HepG2 (cell line): ENCODE measurements around the gene PAQR5. TPM values are rescaled to one million over a fixed set of nuclear protein-coding genes. Genes with fewer than 3 reads are reported as not detected.

Experiments
- CHD4 ChIP-seq: fragments of 200-600 bp; sonication (generic); IDR thresholded peaks from 2 replicates; pipeline ENCODE4 v1.7.0; 2017; ENCODE audit warnings: mild to moderate bottlenecking, low read length, borderline replicate concordance
- GATAD2A ChIP-seq: IDR thresholded peaks from 2 replicates; pipeline ENCODE4 v1.6.1; 2016
- HNRNPH1 ChIP-seq: fragments of 200-400 bp; formaldehyde crosslinking; optimal IDR thresholded peaks from 2 replicates; pipeline ENCODE3; 2017; ENCODE audit warnings: mild to moderate bottlenecking, low read depth, low read length
- MAFG ChIP-seq: sonication (generic); formaldehyde crosslinking; IDR thresholded peaks from 2 replicates; pipeline ENCODE4 v1.5.1; 2020; ENCODE audit warnings: mild to moderate bottlenecking, missing genetic modification reagents
- MAFK ChIP-seq, 2 experiments: IDR thresholded peaks in 1 of 2; conservative IDR thresholded peaks in 1 of 2; 2 replicates each; pipeline ENCODE4 v1.6.1; 2011; ENCODE audit warnings: improper control_type of control experiment in 2 of 2, low read length in 2 of 2
- PRMT3 ChIP-seq: sonication (generic); formaldehyde crosslinking; IDR thresholded peaks from 2 replicates; pipeline ENCODE4 v1.8.1; 2022; ENCODE audit warnings: low read depth, mild to moderate bottlenecking, moderate library complexity, missing genetic modification reagents, borderline replicate concordance
- PRPF4 ChIP-seq: fragments of 200-400 bp; formaldehyde crosslinking; IDR thresholded peaks from 2 replicates; pipeline ENCODE4 v1.6.1; 2016; ENCODE audit warnings: low read length, low read depth; ENCODE audit not compliant: poor library complexity, severe bottlenecking
- SMARCC2 ChIP-seq: fragments of 450-650 bp; IDR thresholded peaks from 2 replicates; pipeline ENCODE4 v1.6.1; 2017; ENCODE audit warnings: antibody characterized with exemption, mild to moderate bottlenecking
- ZNF7 ChIP-seq: IDR thresholded peaks from 2 replicates; pipeline ENCODE4 v1.6.1; 2016; ENCODE audit warnings: missing biosample characterization, missing genetic modification reagents
- ZNF720 ChIP-seq: sonication (generic); formaldehyde crosslinking; IDR thresholded peaks from 2 replicates; pipeline ENCODE4 v1.4.0; 2020; ENCODE audit warnings: missing genetic modification reagents
- polyA plus RNA-seq, 8 experiments: library from polyadenylated mRNA; depleted of rRNA in 3 of 8; stranded (reverse) in 7 of 8; unstranded in 1 of 8; fragments of >200 nt; fragmentation: Illumina TruSeq in 4 of 8; extraction: Trizol in 4 of 8; gene quantifications; 2 replicates each; pipeline versions ENCODE4 v1.2.1 to v1.2.3, GENCODE V29; 2011 to 2016; ENCODE audit warnings: low read depth in 4 of 8, missing spikeins in 1 of 8, mixed read lengths in 1 of 8; ENCODE audit not compliant: insufficient read depth in 1 of 8
- total RNA-seq, 5 experiments: library from RNA; depleted of rRNA; stranded (reverse); fragments of >200 nt; fragmentation: Illumina TruSeq; extraction: Trizol; gene quantifications; 2 replicates each; pipeline ENCODE4 v1.2.3, GENCODE V29; 2016; ENCODE audit warnings: low read depth in 1 of 5
- TF ChIP-seq, protein P1 (sequence below): sonication (generic); formaldehyde crosslinking; IDR thresholded peaks from 2 replicates; pipeline ENCODE4 v1.8.0; 2022; ENCODE audit warnings: missing genetic modification reagents, mild to moderate bottlenecking, inconsistent platforms, borderline replicate concordance
- TF ChIP-seq, protein P2 (sequence below): sonication (generic); formaldehyde crosslinking; conservative IDR thresholded peaks from 2 replicates; pipeline ENCODE4 v1.8.0; 2022; ENCODE audit warnings: missing genetic modification reagents
- TF ChIP-seq, protein P3 (sequence below): sonication (generic); formaldehyde crosslinking; IDR thresholded peaks from 2 replicates; pipeline ENCODE4 v1.4.0; 2020; ENCODE audit warnings: missing genetic modification reagents, borderline replicate concordance
- TF ChIP-seq, protein P4 (sequence below): sonication (generic); formaldehyde crosslinking; IDR thresholded peaks from 2 replicates; pipeline ENCODE4 v1.5.0; 2020; ENCODE audit warnings: missing genetic modification reagents
- TF ChIP-seq, protein P5 (sequence below): sonication (generic); formaldehyde crosslinking; conservative IDR thresholded peaks from 2 replicates; pipeline ENCODE4 v1.8.1; 2023; ENCODE audit warnings: missing genetic modification reagents
- TF ChIP-seq, protein P6 (sequence below): sonication (generic); formaldehyde crosslinking; IDR thresholded peaks from 2 replicates; pipeline ENCODE4 v1.9.0; 2021; ENCODE audit warnings: missing genetic modification reagents, borderline replicate concordance

PAQR5 gene
- total and polyA plus RNA-seq, 2 of the 13 experiments (the other 11 are each of a cell fraction or from before 2014, with no cell fraction given), result 0.53 to 1.3 TPM

DNA sequence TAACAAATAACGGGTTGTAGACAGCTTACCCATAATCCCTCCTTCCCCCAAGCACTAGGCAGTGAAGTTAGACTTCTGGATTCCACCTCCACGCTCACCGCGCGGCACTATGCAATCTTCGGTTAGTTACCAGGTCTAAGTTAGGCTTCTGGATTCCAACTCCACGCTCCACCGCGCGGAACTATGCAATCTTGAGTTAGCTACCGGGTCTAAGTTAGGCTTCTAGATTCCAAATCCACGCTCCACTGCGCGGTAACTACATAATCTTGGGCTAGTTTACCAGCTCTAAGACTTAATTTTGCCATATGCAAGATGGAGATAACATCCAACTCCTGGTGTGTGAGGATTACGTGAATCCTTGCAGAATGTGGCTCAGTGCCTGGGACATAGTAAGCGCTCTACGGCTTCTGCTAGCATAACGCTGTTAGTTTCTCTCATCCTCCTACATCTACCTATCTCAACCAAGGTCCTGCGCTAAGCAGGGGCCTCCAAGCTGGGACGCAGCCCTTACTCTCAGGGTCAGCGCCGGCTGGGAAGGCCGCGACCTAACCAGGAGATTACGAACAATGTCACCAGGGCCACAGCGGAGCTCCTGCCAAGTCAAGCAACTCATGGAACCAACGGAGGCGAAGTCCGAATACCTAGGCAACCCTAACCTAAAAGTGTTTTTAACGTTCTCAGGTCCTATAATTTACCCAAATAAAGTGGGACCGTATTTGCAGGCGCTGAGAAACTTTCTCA is 153.4 kb downstream of the PAQR5 start (continued):
- TF ChIP-seq, protein P1, sequence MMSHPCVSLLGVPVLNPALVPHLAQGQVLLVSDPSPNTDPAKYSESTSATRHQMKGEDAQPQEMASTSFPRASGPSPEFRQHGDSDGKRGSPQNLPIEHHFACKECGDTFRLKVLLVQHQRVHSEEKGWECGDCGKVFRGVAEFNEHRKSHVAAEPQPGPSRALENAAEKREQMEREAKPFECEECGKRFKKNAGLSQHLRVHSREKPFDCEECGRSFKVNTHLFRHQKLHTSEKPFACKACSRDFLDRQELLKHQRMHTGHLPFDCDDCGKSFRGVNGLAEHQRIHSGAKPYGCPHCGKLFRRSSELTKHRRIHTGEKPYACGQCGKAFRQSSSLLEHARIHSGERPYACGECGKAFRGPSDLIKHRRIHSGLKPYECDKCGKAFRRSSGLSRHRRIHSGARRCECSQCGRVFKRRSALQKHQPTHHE (CRISPR knock-in tag), result no peak
- TF ChIP-seq, protein P2, sequence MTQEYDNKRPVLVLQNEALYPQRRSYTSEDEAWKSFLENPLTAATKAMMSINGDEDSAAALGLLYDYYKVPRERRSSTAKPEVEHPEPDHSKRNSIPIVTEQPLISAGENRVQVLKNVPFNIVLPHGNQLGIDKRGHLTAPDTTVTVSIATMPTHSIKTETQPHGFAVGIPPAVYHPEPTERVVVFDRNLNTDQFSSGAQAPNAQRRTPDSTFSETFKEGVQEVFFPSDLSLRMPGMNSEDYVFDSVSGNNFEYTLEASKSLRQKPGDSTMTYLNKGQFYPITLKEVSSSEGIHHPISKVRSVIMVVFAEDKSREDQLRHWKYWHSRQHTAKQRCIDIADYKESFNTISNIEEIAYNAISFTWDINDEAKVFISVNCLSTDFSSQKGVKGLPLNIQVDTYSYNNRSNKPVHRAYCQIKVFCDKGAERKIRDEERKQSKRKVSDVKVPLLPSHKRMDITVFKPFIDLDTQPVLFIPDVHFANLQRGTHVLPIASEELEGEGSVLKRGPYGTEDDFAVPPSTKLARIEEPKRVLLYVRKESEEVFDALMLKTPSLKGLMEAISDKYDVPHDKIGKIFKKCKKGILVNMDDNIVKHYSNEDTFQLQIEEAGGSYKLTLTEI (CRISPR knock-in tag), result no peak
- TF ChIP-seq HNRNPH1 (no peak), MAFK (conservative IDR thresholded peaks at IDR 0.05 in 1 of 2, IDR thresholded peaks at IDR 0.05 in 1 of 2; ENCODE audit: low read length in 2 of 2) (no peak), ZNF7 (CRISPR knock-in tag) (no peak), ZNF720 (no peak), GATAD2A (no peak), MAFG (CRISPR knock-in tag) (no peak), PRMT3 (CRISPR knock-in tag) (0 out of 2 replicates have a peak, but pooled peaks have one; percentile 2), CHD4 (no peak), PRPF4 (no peak), SMARCC2 (no peak)
- TF ChIP-seq, protein P3, sequence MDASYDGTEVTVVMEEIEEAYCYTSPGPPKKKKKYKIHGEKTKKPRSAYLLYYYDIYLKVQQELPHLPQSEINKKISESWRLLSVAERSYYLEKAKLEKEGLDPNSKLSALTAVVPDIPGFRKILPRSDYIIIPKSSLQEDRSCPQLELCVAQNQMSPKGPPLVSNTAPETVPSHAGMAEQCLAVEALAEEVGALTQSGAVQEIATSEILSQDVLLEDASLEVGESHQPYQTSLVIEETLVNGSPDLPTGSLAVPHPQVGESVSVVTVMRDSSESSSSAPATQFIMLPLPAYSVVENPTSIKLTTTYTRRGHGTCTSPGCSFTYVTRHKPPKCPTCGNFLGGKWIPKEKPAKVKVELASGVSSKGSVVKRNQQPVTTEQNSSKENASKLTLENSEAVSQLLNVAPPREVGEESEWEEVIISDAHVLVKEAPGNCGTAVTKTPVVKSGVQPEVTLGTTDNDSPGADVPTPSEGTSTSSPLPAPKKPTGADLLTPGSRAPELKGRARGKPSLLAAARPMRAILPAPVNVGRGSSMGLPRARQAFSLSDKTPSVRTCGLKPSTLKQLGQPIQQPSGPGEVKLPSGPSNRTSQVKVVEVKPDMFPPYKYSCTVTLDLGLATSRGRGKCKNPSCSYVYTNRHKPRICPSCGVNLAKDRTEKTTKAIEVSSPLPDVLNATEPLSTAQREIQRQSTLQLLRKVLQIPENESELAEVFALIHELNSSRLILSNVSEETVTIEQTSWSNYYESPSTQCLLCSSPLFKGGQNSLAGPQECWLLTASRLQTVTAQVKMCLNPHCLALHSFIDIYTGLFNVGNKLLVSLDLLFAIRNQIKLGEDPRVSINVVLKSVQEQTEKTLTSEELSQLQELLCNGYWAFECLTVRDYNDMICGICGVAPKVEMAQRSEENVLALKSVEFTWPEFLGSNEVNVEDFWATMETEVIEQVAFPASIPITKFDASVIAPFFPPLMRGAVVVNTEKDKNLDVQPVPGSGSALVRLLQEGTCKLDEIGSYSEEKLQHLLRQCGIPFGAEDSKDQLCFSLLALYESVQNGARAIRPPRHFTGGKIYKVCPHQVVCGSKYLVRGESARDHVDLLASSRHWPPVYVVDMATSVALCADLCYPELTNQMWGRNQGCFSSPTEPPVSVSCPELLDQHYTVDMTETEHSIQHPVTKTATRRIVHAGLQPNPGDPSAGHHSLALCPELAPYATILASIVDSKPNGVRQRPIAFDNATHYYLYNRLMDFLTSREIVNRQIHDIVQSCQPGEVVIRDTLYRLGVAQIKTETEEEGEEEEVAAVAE (CRISPR knock-in tag), result peak; percentile 95; the same call in 1 of the 2 replicates
- TF ChIP-seq, protein P4, sequence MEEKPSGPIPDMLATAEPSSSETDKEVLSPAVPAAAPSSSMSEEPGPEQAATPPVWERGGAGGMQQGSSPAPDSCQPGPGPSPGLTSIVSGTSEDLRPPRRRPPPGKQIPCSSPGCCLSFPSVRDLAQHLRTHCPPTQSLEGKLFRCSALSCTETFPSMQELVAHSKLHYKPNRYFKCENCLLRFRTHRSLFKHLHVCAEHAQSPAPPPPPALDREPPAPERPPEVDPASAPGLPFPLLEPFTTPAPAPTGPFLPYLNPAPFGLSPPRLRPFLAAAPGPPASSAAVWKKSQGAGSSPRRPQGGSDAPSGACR (CRISPR knock-in tag), result peak; percentile 43; the same call in 1 of the 2 replicates
- TF ChIP-seq, protein P5, sequence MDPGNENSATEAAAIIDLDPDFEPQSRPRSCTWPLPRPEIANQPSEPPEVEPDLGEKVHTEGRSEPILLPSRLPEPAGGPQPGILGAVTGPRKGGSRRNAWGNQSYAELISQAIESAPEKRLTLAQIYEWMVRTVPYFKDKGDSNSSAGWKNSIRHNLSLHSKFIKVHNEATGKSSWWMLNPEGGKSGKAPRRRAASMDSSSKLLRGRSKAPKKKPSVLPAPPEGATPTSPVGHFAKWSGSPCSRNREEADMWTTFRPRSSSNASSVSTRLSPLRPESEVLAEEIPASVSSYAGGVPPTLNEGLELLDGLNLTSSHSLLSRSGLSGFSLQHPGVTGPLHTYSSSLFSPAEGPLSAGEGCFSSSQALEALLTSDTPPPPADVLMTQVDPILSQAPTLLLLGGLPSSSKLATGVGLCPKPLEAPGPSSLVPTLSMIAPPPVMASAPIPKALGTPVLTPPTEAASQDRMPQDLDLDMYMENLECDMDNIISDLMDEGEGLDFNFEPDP, result 0 out of 2 replicates have a peak, but pooled peaks have one; percentile 79
- TF ChIP-seq, protein P6, sequence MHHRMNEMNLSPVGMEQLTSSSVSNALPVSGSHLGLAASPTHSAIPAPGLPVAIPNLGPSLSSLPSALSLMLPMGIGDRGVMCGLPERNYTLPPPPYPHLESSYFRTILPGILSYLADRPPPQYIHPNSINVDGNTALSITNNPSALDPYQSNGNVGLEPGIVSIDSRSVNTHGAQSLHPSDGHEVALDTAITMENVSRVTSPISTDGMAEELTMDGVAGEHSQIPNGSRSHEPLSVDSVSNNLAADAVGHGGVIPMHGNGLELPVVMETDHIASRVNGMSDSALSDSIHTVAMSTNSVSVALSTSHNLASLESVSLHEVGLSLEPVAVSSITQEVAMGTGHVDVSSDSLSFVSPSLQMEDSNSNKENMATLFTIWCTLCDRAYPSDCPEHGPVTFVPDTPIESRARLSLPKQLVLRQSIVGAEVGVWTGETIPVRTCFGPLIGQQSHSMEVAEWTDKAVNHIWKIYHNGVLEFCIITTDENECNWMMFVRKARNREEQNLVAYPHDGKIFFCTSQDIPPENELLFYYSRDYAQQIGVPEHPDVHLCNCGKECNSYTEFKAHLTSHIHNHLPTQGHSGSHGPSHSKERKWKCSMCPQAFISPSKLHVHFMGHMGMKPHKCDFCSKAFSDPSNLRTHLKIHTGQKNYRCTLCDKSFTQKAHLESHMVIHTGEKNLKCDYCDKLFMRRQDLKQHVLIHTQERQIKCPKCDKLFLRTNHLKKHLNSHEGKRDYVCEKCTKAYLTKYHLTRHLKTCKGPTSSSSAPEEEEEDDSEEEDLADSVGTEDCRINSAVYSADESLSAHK, result no peak
